GM18498 (cell line): ENCODE data around the gene FAM222A.

ENCODE experiments used
- ATAC-seq: cut with Tn5 transposase; IDR thresholded peaks from one replicate; pipeline ENCODE4 v1.9.1; 2021; ENCODE audit warnings: mild to moderate bottlenecking, moderate library complexity; ENCODE audit not compliant: unreplicated experiment

Gene FAM222A

GRCh38 chr12:109713187-109714070, at the start of gene FAM222A:
TSS of gene FAM222A (plus strand) at chr12:109713825. CDS start at chr12:109744147, 30,322 bp downstream.
- ATAC-seq, result peak; percentile 88

GRCh38 chr12:109664402-109664801, 49.2 kb upstream of the FAM222A start:
- ATAC-seq, result no peak

GRCh38 chr12:109666068-109666467, 47.6 kb upstream of the FAM222A start:
- no peak for ATAC-seq

DNA sequence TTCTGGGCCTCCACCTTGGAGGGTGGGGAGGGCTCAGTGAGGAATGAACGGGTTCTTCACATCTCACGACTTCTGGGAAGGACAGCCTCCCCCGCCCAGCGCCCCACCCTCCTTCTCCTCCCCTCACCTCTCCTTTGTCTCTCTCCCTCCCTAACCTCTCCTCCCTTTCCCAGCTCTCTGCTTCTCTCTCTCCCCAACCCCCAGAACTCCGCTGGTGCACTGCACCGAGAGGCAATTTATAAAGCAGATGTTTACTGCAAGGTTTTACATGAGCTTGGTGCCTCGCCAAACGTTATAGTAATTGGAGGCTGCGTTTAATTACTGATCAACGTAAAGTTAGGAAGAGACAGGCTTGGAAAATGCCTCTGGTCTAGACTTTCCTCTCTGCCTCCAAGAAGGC, 42.9 kb upstream of the FAM222A start:
- no peak for ATAC-seq

- no peak for ATAC-seq
Observed at GRCh38 chr12:109671502-109671901, 42.1 kb upstream of the FAM222A start.

- no peak for ATAC-seq
Observed at GRCh38 chr12:109673379-109673778, 40.2 kb upstream of the FAM222A start.

- no peak for ATAC-seq
Observed at GRCh38 chr12:109673884-109674283, 39.7 kb upstream of the FAM222A start.

- ATAC-seq, result no peak
Observed at GRCh38 chr12:109675411-109675810, 38.2 kb upstream of the FAM222A start.

DNA sequence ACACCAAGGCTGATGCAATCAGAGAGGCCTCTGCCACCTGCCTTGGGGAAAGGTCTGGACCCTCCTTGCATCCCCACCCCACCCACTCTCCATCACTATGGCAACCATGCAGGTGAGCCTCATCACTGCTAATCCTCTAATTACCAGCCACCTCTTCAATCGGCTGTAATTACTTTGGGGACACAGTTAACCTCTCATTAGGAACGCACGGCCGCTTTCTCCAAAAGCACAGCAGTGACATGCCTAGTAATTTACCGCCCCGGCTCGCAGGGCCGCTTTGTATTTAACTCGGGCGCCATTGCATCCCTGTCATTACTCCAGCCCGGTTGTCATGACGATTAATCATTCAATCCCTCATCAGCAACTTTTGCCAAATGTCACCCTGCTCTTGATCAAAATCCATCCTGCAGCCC, 36.3 kb upstream of the FAM222A start:
- ATAC-seq, result no peak

- no peak for ATAC-seq
Observed at GRCh38 chr12:109678719-109679118, 34.9 kb upstream of the FAM222A start.

DNA sequence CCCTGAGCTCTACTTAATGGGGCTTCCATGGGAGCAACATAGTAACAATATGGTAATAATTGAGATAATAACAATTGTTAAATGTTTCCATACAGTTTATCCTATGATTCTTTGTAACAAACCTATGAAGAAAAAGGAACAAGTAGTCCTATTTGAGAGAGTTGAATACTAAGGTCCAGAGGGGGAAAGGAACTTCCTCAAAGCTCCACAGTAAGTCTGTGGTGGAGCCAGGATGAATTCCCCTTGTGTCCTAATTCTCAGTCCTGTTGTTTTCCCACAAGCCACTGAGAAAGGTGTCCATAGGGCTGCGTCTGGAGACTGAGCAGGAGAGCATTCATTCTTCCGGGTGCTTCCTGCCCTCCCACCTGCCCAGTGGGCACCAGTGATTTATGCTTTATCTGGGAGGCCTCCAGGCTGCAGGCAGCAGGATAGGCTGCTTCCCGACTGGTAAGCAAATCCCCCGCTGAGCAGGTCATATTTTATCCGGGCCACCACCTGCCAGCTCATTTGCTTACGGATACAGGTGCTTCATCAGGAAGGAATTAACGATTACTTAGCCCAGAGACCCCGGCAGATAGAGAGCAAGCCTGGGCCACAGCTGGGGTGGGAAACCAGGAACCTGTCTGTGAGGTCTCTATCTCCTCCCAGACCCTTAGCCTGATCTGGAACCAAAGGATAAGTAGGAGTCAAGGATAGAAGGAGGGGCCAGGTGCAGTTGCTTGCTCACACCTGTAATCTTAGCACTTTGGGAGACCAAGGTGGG, 33.9 kb upstream of the FAM222A start:
- no peak for ATAC-seq

- no peak for ATAC-seq
Observed at GRCh38 chr12:109680264-109681005, 33.2 kb upstream of the FAM222A start.

DNA sequence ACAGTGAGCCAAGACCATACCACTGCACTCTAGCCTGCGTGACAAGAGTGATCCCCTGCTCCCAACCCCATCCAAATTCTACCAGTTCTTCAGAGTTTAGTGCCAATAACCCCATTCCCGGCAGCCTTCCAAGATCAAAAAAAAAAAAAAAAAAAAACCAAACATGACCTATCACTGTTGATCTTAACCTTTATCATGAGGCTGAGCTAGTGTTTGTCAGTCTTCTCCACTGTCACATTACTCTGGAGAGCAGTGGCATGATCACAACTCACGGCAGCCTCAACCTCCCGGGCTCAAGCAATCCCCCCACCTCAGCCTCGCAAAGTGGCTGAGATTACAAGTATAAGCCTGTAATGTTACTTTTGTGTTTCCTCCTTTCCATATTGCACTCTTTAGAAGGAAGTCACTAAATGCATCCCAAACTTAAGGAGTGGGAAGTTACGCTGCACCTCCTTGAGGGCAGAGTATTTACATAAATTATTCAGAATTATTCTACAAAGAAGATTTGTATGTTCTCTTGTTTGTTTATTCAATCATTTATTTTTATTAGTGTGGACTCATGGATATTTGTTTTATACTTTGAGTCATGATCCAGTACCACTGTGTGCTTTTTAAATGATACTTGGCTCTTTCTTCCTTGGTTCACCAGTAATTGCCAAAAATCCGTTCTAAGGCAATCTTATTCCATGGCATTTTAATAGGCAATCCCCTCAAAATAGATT, 31.5 kb upstream of the FAM222A start:
- no peak for ATAC-seq

GRCh38 chr12:109682708-109683060, 30.9 kb upstream of the FAM222A start:
- no peak for ATAC-seq

DNA sequence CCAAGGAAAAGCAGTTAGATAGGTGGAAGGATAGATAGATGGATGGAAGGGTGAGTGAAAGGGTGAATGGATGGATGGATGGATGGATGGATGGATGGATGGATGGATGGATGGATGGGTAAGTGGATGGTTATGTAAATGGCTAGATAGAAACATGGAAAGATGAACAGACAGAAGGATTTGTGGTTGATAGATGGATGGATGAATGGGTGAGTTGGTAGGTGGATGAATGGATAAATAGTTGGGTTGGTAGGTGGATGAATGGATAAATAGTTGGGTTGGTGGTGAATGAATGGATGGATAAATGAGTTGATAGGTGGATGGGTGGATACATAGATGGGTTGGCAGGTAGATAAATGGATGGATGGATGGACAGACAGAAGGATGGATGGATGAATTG, 30.3 kb upstream of the FAM222A start:
- no peak for ATAC-seq

DNA sequence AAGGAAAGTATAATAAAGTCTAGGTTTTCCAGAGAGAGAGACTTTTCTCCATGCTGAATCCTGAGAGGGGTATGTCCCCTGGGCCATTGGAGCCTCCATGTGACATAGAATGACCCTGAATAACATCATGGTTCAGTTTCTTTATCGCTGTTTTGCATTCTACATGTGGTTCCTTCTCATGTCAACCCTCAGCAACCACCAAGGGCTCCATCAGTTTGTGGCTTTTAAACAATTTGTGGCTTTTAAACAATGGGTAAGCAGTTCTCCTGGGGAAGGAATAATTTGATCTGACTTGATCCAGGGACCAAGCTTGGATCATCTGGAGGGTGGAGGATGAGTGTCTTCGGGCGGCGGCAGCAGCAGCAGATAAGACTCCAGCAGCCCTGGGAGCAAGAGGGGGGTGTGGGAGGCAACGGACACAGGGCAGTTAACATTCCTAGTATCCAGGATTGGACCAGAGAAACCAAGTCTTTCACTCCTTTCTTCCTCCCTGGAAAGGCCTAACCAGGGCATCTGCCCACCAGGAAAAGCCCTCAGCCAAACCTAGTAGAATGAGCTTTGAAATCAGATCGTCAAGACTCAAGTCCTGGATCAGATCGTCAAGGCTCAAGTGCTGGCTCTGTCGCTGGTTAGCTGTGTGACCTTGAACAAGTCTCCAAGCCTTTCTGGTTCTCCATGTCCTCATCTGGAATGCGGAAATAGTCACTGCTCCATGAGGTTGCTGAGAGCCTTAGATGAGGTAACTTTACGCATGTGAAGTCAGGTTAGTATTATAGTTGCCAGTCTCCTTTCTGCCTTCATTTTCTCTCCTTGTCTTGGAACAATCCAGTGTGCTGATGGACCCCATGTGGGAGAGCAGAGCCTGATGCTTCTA, 27.8 kb upstream of the FAM222A start:
- no peak for ATAC-seq

DNA sequence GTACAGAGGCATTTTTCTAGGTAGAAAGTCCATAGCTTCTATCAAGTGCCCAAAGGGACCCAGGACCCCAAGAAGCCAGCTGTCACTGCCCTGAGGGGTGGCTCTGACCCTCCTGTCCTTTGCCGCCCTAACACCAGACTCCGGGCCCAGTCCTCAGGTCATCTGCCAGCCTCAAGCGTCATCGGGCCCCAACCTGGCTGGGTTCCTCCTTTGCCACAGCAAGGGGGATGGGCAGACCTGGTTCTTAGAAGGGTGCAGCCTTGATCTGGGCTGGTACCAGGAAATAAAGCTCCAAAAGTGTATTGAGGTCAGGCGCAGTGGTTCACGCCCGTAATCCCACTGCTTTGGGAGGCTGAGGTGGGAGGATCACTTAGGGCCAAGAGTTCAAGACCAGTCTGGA, 27.1 kb upstream of the FAM222A start:
- no peak for ATAC-seq

DNA sequence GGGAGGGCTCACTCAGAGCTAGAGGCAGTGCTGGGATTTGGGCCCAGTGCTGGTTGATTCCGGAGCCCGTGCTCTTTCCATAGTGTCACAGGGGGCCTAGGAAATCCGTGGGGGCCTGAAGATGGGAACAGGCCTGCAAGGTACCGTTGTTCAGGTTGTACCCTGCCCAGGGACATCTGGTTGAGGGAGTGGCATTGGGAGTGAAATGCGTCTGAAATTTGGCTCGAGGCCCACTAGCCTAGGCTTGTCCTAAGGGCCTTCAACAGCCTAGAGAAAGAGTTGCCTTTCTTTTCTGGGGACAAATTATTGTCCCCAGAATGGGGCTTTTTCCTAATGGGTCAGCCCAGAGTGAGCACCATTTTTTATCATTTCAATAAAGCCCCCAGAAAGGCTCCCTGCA, 26.4 kb upstream of the FAM222A start:
- ATAC-seq, result no peak

- ATAC-seq, result no peak
Observed at GRCh38 chr12:109689426-109689825, 24.2 kb upstream of the FAM222A start.

DNA sequence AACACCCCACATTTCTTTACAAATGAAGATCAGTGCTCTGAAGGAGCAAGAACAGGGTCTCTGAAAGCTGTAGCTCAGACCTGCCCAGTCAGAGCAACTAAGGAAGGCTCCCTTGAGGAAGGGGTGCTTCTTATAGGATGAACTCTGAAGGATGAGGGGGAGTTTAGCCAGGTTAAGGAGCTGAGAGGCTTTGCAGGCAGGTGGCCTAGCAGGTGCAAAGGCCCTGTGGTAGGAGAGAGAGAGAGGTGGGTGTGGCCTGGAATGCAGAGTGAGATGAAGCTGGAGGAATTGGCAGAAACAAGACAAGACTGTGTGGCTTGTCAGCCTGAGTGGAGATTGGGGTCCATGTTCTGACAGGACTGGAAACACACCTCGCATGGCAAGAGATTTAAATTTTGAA, 20.5 kb upstream of the FAM222A start:
- ATAC-seq, result no peak
